GM12892 (cell line): ENCODE results near the gene CORO1C.

ENCODE experiments used
- POLR2A ChIP-seq: IDR thresholded peaks from 2 replicates; pipeline ENCODE4 v1.6.1; 2011; ENCODE audit warnings: low read depth, low read length, control low read depth
- POLR2AphosphoS5 ChIP-seq: IDR thresholded peaks from 2 replicates; pipeline ENCODE4 v1.6.1; 2011; ENCODE audit warnings: low read depth, low read length, control low read depth

DNA sequence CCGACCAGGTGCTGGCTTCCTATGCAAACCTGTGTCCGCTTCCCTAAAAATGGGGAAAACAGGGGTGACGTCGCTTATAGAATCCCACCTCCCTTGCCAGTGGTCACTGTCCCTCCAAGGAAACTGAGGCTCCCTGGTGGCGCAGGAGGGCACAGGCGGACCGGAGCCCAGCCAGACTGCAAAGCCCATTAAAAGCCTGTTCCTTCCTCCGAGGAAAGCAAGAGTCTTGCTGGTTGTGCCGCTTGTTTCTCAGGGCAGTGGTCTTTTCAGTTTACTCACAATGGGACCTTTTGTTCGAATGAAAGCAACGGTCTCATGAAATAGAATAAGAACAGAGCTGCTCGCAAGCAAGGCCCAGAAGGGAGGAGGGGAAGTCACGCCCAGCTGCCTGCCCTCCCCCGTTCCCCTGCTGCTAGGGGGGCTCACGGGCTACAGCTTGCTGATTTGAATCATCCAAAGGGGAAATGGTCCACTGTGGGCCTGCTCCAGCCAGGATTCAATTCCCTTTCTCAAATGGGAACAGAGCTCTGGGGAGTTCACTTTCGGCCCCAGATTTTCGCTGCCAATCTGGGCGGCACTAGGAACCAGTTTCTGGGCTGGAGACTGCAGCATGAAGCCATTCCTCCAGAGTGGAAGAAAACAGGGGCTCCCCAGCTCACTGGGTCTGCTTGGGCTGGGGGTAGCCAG is 93.0 kb downstream of the CORO1C start:
- no peak for TF ChIP-seq POLR2AphosphoS5
- no peak for TF ChIP-seq POLR2A
